HepG2 (cell line): ENCODE measurements around the gene RABGAP1L. TPM values are rescaled to one million over a fixed set of nuclear protein-coding genes. Genes with fewer than 3 reads are reported as not detected.

ENCODE experiments used
- ATAC-seq: fragments of 200-7000 bp; cut with Tn5 transposase; 3 replicates; pipeline ENCODE4 v1.9.1; 2020; ENCODE audit warnings: mild to moderate bottlenecking, moderate library complexity
- BruUV-seq: library from RNA; stranded (reverse); fragments of 400-500 nt; replicated peaks from 2 replicates; lab custom pipeline; 2021; lab: Mats Ljungman, UMichigan
- CTCF ChIA-PET: fragments of 300-600 bp; formaldehyde crosslinking; extraction: SDS; loops from one replicate; lab custom pipeline; 2021; ENCODE audit warnings: low total read pairs, inconsistent platforms, low intra/inter-chr PET ratio; lab: Yijun Ruan, JAX
- POLR2A ChIA-PET: fragments of 350-600 bp; sonication (Branson Sonifier 250); formaldehyde crosslinking; loops from one replicate; lab custom pipeline; 2020; ENCODE audit warnings: antibody characterized with exemption, inconsistent platforms; lab: Yijun Ruan, JAX
- DNase-seq: peaks from one replicate; pipeline ENCODE4 v3.0.0-alpha.2; 2015; ENCODE audit warnings: low spot score
- FAIRE-seq: peaks from 3 replicates; lab custom pipeline; 2011; peaks lifted over from hg19 to GRCh38; lab: Jason Lieb, UNC
- H2AFZ ChIP-seq: one replicate; pipeline ENCODE4 v1.6.1; 2011; ENCODE audit warnings: low read length, inconsistent platforms
- H3K27ac ChIP-seq: fragments of 300-600 bp; 3 replicates; pipeline ENCODE4 v1.8.0; 2011; ENCODE audit warnings: mixed run types, mild to moderate bottlenecking, mixed read lengths, low read length, inconsistent platforms; ENCODE audit not compliant: insufficient read depth; ENCODE audit errors: extremely low read length
- H3K27me3 ChIP-seq, 2 experiments: fragments of 200-600 bp in 1 of 2; 2 replicates in 1 of 2; 3 replicates in 1 of 2; pipeline versions ENCODE4 v1.6.0 to v1.8.0; 2011; ENCODE audit warnings: low read length in 2 of 2, mild to moderate bottlenecking in 2 of 2, moderate library complexity in 2 of 2, inconsistent platforms in 1 of 2; ENCODE audit not compliant: insufficient read depth in 2 of 2, control insufficient read depth in 1 of 2
- H3K36me3 ChIP-seq, 2 experiments: fragments of 200-600 bp in 1 of 2; replicated peaks in 1 of 2; 2 replicates in 1 of 2; 3 replicates in 1 of 2; pipeline versions ENCODE4 v1.5.1 to v1.8.0; 2011; ENCODE audit warnings: low read length in 2 of 2, inconsistent platforms in 1 of 2; ENCODE audit not compliant: insufficient read depth in 2 of 2, control insufficient read depth in 1 of 2
- H3K4me1 ChIP-seq: 2 replicates; pipeline ENCODE4 v1.5.1; 2012; ENCODE audit warnings: low read length, inconsistent platforms; ENCODE audit not compliant: insufficient read depth
- H3K4me2 ChIP-seq: 2 replicates; pipeline ENCODE4 v1.6.0; 2011; ENCODE audit warnings: low read depth, low read length, inconsistent platforms
- H3K4me3 ChIP-seq, 3 experiments: fragments of 200-600 bp in 1 of 3; sonication (generic), shearing (Covaris generic) in 1 of 3; replicated peaks in 1 of 3; 2 replicates each; pipeline ENCODE4 v1.5.1; 2011 to 2016; ENCODE audit warnings: low read length in 3 of 3, inconsistent platforms in 2 of 3, low read depth in 2 of 3, mild to moderate bottlenecking in 2 of 3, control low read depth in 1 of 3, mixed read lengths in 1 of 3; ENCODE audit not compliant: insufficient read depth in 1 of 3
- H3K79me2 ChIP-seq: one replicate; pipeline ENCODE4 v1.6.1; 2011; ENCODE audit warnings: low read length, inconsistent platforms; ENCODE audit not compliant: insufficient read depth
- H3K9ac ChIP-seq: 2 replicates; pipeline ENCODE4 v1.6.0; 2011; ENCODE audit warnings: mild to moderate bottlenecking, low read depth, low read length, inconsistent platforms; ENCODE audit not compliant: insufficient read depth
- H3K9me3 ChIP-seq: 2 replicates; pipeline ENCODE4 v1.5.1; 2012; ENCODE audit warnings: mild to moderate bottlenecking, low read length
- H4K20me1 ChIP-seq: 2 replicates; pipeline ENCODE4 v1.6.0; 2011; ENCODE audit warnings: inconsistent platforms, mild to moderate bottlenecking, low read length, moderate library complexity; ENCODE audit not compliant: insufficient read depth
- ATF4 ChIP-seq, 2 experiments: fragments of 450-650 bp in 1 of 2; sonication (generic) in 1 of 2; formaldehyde crosslinking; IDR thresholded peaks; 2 replicates each; pipeline versions ENCODE4 v1.5.0 to v1.8.0; 2020 to 2022; ENCODE audit warnings: mild to moderate bottlenecking in 1 of 2, missing genetic modification reagents in 1 of 2
- CEBPZ ChIP-seq: IDR thresholded peaks from 2 replicates; pipeline ENCODE4 v1.6.1; 2012; ENCODE audit warnings: low read length, improper control_type of control experiment
- FIP1L1 ChIP-seq: fragments of 200-400 bp; formaldehyde crosslinking; IDR thresholded peaks from 2 replicates; pipeline ENCODE4 v1.6.1; 2018; ENCODE audit warnings: low read depth, mild to moderate bottlenecking, low read length, moderate library complexity, borderline replicate concordance; ENCODE audit not compliant: insufficient read depth
- MAFF ChIP-seq: IDR thresholded peaks from 2 replicates; pipeline ENCODE4 v1.6.1; 2011; ENCODE audit warnings: low read depth, low read length, improper control_type of control experiment
- MAFK ChIP-seq, 2 experiments: IDR thresholded peaks in 1 of 2; conservative IDR thresholded peaks in 1 of 2; 2 replicates each; pipeline ENCODE4 v1.6.1; 2011; ENCODE audit warnings: improper control_type of control experiment in 2 of 2, low read length in 2 of 2
- NBN ChIP-seq: fragments of 450-650 bp; conservative IDR thresholded peaks from 2 replicates; pipeline ENCODE4 v1.6.1; 2017
- NRL ChIP-seq: sonication (generic); formaldehyde crosslinking; IDR thresholded peaks from 2 replicates; pipeline ENCODE4 v1.5.0; 2020; ENCODE audit warnings: missing genetic modification reagents, mild to moderate bottlenecking, moderate library complexity, borderline replicate concordance
- PLSCR1 ChIP-seq: sonication (generic); formaldehyde crosslinking; IDR thresholded peaks from 2 replicates; pipeline ENCODE4 v1.5.0; 2020; ENCODE audit warnings: missing genetic modification reagents, mild to moderate bottlenecking, borderline replicate concordance
- YEATS2 ChIP-seq: sonication (generic); formaldehyde crosslinking; IDR thresholded peaks from 2 replicates; pipeline ENCODE4 v1.4.0; 2020; ENCODE audit warnings: missing genetic modification reagents, borderline replicate concordance
- ZNF10 ChIP-seq: sonication (generic); formaldehyde crosslinking; IDR thresholded peaks from 2 replicates; pipeline ENCODE4 v1.4.0; 2020; ENCODE audit warnings: mild to moderate bottlenecking, low read depth, missing genetic modification reagents, borderline replicate concordance
- ZNF317 ChIP-seq: sonication (generic); formaldehyde crosslinking; IDR thresholded peaks from 2 replicates; pipeline ENCODE4 v1.5.0; 2020; ENCODE audit warnings: mild to moderate bottlenecking, missing genetic modification reagents
- ZNF552 ChIP-seq: sonication (generic); formaldehyde crosslinking; IDR thresholded peaks from 2 replicates; pipeline ENCODE4 v1.9.0; 2022; ENCODE audit warnings: missing genetic modification reagents, mild to moderate bottlenecking, borderline replicate concordance
- ZNF678 ChIP-seq: sonication (generic); formaldehyde crosslinking; IDR thresholded peaks from 2 replicates; pipeline ENCODE4 v1.4.0; 2020; ENCODE audit warnings: mild to moderate bottlenecking, missing genetic modification reagents
- WGBS: methylation state at CpG from one replicate; pipeline ENCODE4 v1.1.6; 2017; ENCODE audit warnings: low lambda C conversion rate; 5-methylcytosine and 5-hydroxymethylcytosine counted together
- in situ Hi-C: cut with HindIII; loops from 2 replicates; pipeline ENCODE4 v1.10.0; 2017; ENCODE audit warnings: low pct_unique_long_range_greater_than_20kb; ENCODE audit not compliant: extremely low pct_ligation_motif_present
- intact Hi-C: fragments of 100-400 bp; cut with micrococcal nuclease; formaldehyde crosslinking; loops from one replicate; pipeline ENCODE4 v1.10.0; 2022; ENCODE audit not compliant: unreplicated experiment
- polyA plus RNA-seq, 8 experiments: library from polyadenylated mRNA; depleted of rRNA in 3 of 8; stranded (reverse) in 7 of 8; unstranded in 1 of 8; fragments of >200 nt; fragmentation: Illumina TruSeq in 4 of 8; extraction: Trizol in 4 of 8; gene quantifications; 2 replicates each; pipeline versions ENCODE4 v1.2.1 to v1.2.3, GENCODE V29; 2011 to 2016; ENCODE audit warnings: low read depth in 4 of 8, missing spikeins in 1 of 8, mixed read lengths in 1 of 8; ENCODE audit not compliant: insufficient read depth in 1 of 8
- total RNA-seq, 5 experiments: library from RNA; depleted of rRNA; stranded (reverse); fragments of >200 nt; fragmentation: Illumina TruSeq; extraction: Trizol; gene quantifications; 2 replicates each; pipeline ENCODE4 v1.2.3, GENCODE V29; 2016; ENCODE audit warnings: low read depth in 1 of 5

Gene RABGAP1L
- total and polyA plus RNA-seq, 2 of the 13 experiments (the other 11 are each of a cell fraction or from before 2014, with no cell fraction given): 7.9 to 22.6 TPM

- ChIA-PET CTCF (no interaction called here), POLR2A (no interaction called here)
- Histone ChIP-seq H3K27ac (no peak overlapping the region), H3K9me3 (no peaks in the 10 kb centered on the region), H3K9ac (no peak overlapping the region), H3K4me1 (peaks cover 14% of the 10 kb centered on the region), H3K27me3 (no peaks in the 10 kb centered on the region), H3K36me3 (no peaks in the 10 kb centered on the region), H2AFZ (no peak overlapping the region), H3K4me2 (no peak overlapping the region), H3K79me2 (no peaks in the 10 kb centered on the region), H4K20me1 (no peaks in the 10 kb centered on the region), H3K4me3 (no peak overlapping the region)
- TF ChIP-seq NBN (no peak), MAFK (conservative IDR thresholded peaks at IDR 0.05 in 1 of 2, IDR thresholded peaks at IDR 0.05 in 1 of 2; ENCODE audit: low read length in 2 of 2) (peak in 1 of 2 experiments; percentile 43; a peak in 1 of 4 replicates), NRL (no peak), FIP1L1 (no peak), ATF4 (CRISPR knock-in tag; IDR thresholded peaks at IDR 0.05) (no peak), ZNF552 (no peak), CEBPZ (no peak), ZNF678 (CRISPR knock-in tag) (no peak), YEATS2 (CRISPR knock-in tag) (no peak), ZNF317 (CRISPR knock-in tag) (no peak), MAFF (0 out of 2 replicates have a peak, but pooled peaks have one; percentile 19), ZNF10 (CRISPR knock-in tag) (no peak), PLSCR1 (CRISPR knock-in tag) (no peak)
- intact Hi-C loops (no loop called here), in situ Hi-C loops (loop anchor here (5.0 kb wide), 1 partner anchor 75 kb away; no protein-coding TSS in a partner anchor)
- no peak for FAIRE-seq
- WGBS: 30% methylated on average over 3 of the region's 3 CpGs
- no peak for ATAC-seq
- DNase-seq: no peak
- no TSS peak for BruUV-seq
These were observed 883.3 kb downstream of the RABGAP1L start for GRCh38 chr1:175042650-175043049.
